Measurements from ENCODE around the gene KCTD17. TPM values are rescaled to one million over a fixed set of nuclear protein-coding genes. Genes with fewer than 3 reads are reported as not detected.

Gene KCTD17
- total and polyA plus RNA-seq, 2 of the 13 experiments (the other 11 are each of a cell fraction or from before 2014, with no cell fraction given), result 5.3 to 11.7 TPM

GRCh38 chr22:37018086-37018814 is 33.3 kb upstream of the KCTD17 start (continued):
- TF ChIP-seq E2F1 (CRISPR knock-in tag; IDR thresholded peaks at IDR 0.05), result no peak
- no peak for TF ChIP-seq ZKSCAN8 (CRISPR knock-in tag; IDR thresholded peaks at IDR 0.05; ENCODE audit: borderline replicate concordance)
- no peak for TF ChIP-seq CREM (IDR thresholded peaks at IDR 0.05)
- TF ChIP-seq CREM (CRISPR knock-in tag; IDR thresholded peaks at IDR 0.05), result no peak
- no peak for TF ChIP-seq ZNF446 (CRISPR knock-in tag; IDR thresholded peaks at IDR 0.05)
- TF ChIP-seq EHMT2 (IDR thresholded peaks at IDR 0.05; ENCODE audit: borderline replicate concordance, low read depth, low read length), result no peak
- TF ChIP-seq PREB (CRISPR knock-in tag; IDR thresholded peaks at IDR 0.05), result no peak
- no peak for TF ChIP-seq MLXIP (CRISPR knock-in tag; IDR thresholded peaks at IDR 0.05; ENCODE audit: borderline replicate concordance)
- TF ChIP-seq THAP7 (CRISPR knock-in tag; IDR thresholded peaks at IDR 0.05), result 0 out of 2 replicates have a peak, but pooled peaks have one; percentile 18
- no peak for TF ChIP-seq KLF13 (CRISPR knock-in tag; IDR thresholded peaks at IDR 0.05)
- peak; percentile 75; the same call in 1 of the 2 replicates for TF ChIP-seq HNRNPL (IDR thresholded peaks at IDR 0.05; ENCODE audit: low read depth, low read length)
- 0 out of 2 replicates have a peak, but pooled peaks have one; percentile 11 for TF ChIP-seq ETV6 (CRISPR knock-in tag; conservative IDR thresholded peaks at IDR 0.05)
- TF ChIP-seq ZNF30 (CRISPR knock-in tag; IDR thresholded peaks at IDR 0.05), result no peak
- TF ChIP-seq KIAA2018 (CRISPR knock-in tag; IDR thresholded peaks at IDR 0.05; ENCODE audit: borderline replicate concordance), result no peak
